Naive thymus-derived CD8-positive, alpha-beta T cell (primary cell): ENCODE measurements around the gene DYNLT1. TPM values are rescaled to one million over a fixed set of nuclear protein-coding genes. Genes with fewer than 3 reads are reported as not detected.
A peak's percentile ranks its signal among the peaks of the same experiment; 100 is the strongest.
"Not testable (repeated sequence)": the region's sequence is repeated elsewhere in the genome, so short reads cannot be mapped to it uniquely, and the experiment has no call there.

Source experiments
- ATAC-seq, 2 donors: fragments of 150-1000 bp; cut with Tn5 transposase in 1 of 2; sonication (Bioruptor Pico), chemical (Tn5 transposase) in 1 of 2; 1 replicate in 1 of 2; 2 replicates in 1 of 2; pipeline ENCODE4 v1.10.0; 2021; ENCODE audit warnings: mild to moderate bottlenecking in 2 of 2, moderate library complexity in 2 of 2
- POLR2A ChIA-PET: fragments of 350-600 bp; sonication (Branson Sonifier 250); formaldehyde crosslinking; loops from one replicate; lab custom pipeline; 2021; ENCODE audit warnings: antibody characterized with exemption; lab: Charles Lee
- DNase-seq, 10 donors: peaks; one replicate each; pipeline versions ENCODE4 v3.0.0 to v3.0.0-alpha.2; 2020 to 2022
- H3K27ac Mint-ChIP-seq, 10 donors: one replicate each; pipeline ENCODE4 v1.8.0; 2020 to 2022; ENCODE audit warnings: mild to moderate bottlenecking in 10 of 10, mixed read lengths in 10 of 10, moderate library complexity in 4 of 10, inconsistent platforms in 1 of 10
- H3K27me3 Mint-ChIP-seq, 5 donors: one replicate each; pipeline ENCODE4 v1.8.0; 2021 to 2022; ENCODE audit warnings: mixed read lengths in 5 of 5
- H3K36me3 Mint-ChIP-seq, 3 donors: one replicate each; pipeline ENCODE4 v1.8.0; 2020 to 2022; ENCODE audit warnings: mixed read lengths in 3 of 3, mild to moderate bottlenecking in 2 of 3, inconsistent platforms in 1 of 3
- H3K4me1 Mint-ChIP-seq, 4 donors: one replicate each; pipeline ENCODE4 v1.8.0; 2021 to 2022; ENCODE audit warnings: mixed read lengths in 4 of 4
- H3K4me3 Mint-ChIP-seq, 10 donors: one replicate each; pipeline ENCODE4 v1.8.0; 2020 to 2022; ENCODE audit warnings: mild to moderate bottlenecking in 10 of 10, mixed read lengths in 10 of 10, moderate library complexity in 6 of 10, inconsistent platforms in 1 of 10
- H3K9me3 Mint-ChIP-seq, 9 donors: one replicate each; pipeline ENCODE4 v1.8.0; 2020 to 2022; ENCODE audit warnings: mixed read lengths in 9 of 9, mild to moderate bottlenecking in 3 of 9, inconsistent platforms in 1 of 9, moderate library complexity in 1 of 9
- polyA plus RNA-seq, 3 donors: library from polyadenylated mRNA; unstranded; fragments of 300-500 nt; fragmentation: Illumina TruSeq; gene quantifications; one replicate each; pipeline ENCODE4 v1.2.3, GENCODE V29; 2021
- total RNA-seq, 8 experiments: library from RNA in 2 of 8; stranded (reverse) in 2 of 8; gene quantifications; one replicate each; pipeline ENCODE4 v1.2.3 and lab custom pipeline; 2021 to 2026

The DYNLT1 gene
- total and polyA plus RNA-seq, 5 experiments from 2014 or later, result 54.4 to 78.6 (median 63.3) TPM

- peaks cover 0 to 70% (median 13%) of the 10 kb centered on the region in 3 donors for H3K36me3 Mint-ChIP-seq
These were observed 18.0 kb downstream of the DYNLT1 start for GRCh38 chr6:158626360-158627167.

GRCh38 chr6:158625881-158626305 lies 18.6 kb downstream of the DYNLT1 start:
- H3K9me3 Mint-ChIP-seq, result no peaks in the 10 kb centered on the region
- H3K36me3 Mint-ChIP-seq, result peaks cover 0 to 69% (median 7%) of the 10 kb centered on the region in 3 donors
- POLR2A ChIA-PET, result no interaction called here
- DNase-seq (no peak), ATAC-seq (no peak)
- no peaks in the 10 kb centered on the region for H3K27me3 Mint-ChIP-seq
- H3K27ac Mint-ChIP-seq, result peak overlapping the region in 6 of 10 donors; percentile 24 to 83 (median 78)
- peaks cover 2 to 24% (median 17%) of the 10 kb centered on the region in 4 donors for H3K4me1 Mint-ChIP-seq
- no peak overlapping the region for H3K4me3 Mint-ChIP-seq

More at GRCh38 chr6:158626360-158627167, 18.0 kb downstream of the DYNLT1 start:
- Mint-ChIP-seq H3K4me3 (no peak overlapping the region), H3K4me1 (peaks cover 8 to 31% (median 23%) of the 10 kb centered on the region in 4 donors), H3K27ac (peak overlapping the region; percentile 63 to 90 (median 80)), H3K27me3 (no peaks in the 10 kb centered on the region), H3K9me3 (no peaks in the 10 kb centered on the region)
- ATAC-seq (no peak), DNase-seq (no peak)
- POLR2A ChIA-PET, result no interaction called here

GRCh38 chr6:158624684-158625682 lies 19.6 kb downstream of the DYNLT1 start:
- Mint-ChIP-seq H3K4me1 (peaks cover 2 to 19% (median 17%) of the 10 kb centered on the region in 4 donors), H3K9me3 (no peaks in the 10 kb centered on the region), H3K27me3 (no peaks in the 10 kb centered on the region), H3K27ac (peak overlapping the region in 6 of 10 donors; percentile 40 to 82 (median 74)), H3K36me3 (peaks cover 0 to 76% (median 6%) of the 10 kb centered on the region in 3 donors), H3K4me3 (no peak overlapping the region)
- ATAC-seq (no peak), DNase-seq (no peak)
- POLR2A ChIA-PET, result no interaction called here

GRCh38 chr6:158622545-158623190 lies 21.9 kb downstream of the DYNLT1 start:
- Mint-ChIP-seq H3K36me3 (peaks cover 0 to 82% (median 9%) of the 10 kb centered on the region in 3 donors), H3K4me3 (no peak overlapping the region), H3K9me3 (no peaks in the 10 kb centered on the region), H3K27me3 (no peaks in the 10 kb centered on the region), H3K27ac (peak overlapping the region in 2 of 10 donors; percentile 16 to 33), H3K4me1 (peaks cover 3 to 25% (median 12%) of the 10 kb centered on the region in 4 donors)
- DNase-seq, result no peak
- ATAC-seq, result no peak
- POLR2A ChIA-PET, result no interaction called here

- ATAC-seq, result no peak
- H3K36me3 Mint-ChIP-seq, result peaks cover 0 to 83% (median 16%) of the 10 kb centered on the region in 3 donors
- no peaks in the 10 kb centered on the region for H3K9me3 Mint-ChIP-seq
- no peak overlapping the region for H3K4me3 Mint-ChIP-seq
- POLR2A ChIA-PET, result interaction anchor here (0.7 kb wide), 1 partner anchor 15 kb away, joined by 3 read pairs; no protein-coding TSS in a partner anchor
- no peaks in the 10 kb centered on the region for H3K27me3 Mint-ChIP-seq
- DNase-seq, result peak in 1 of 10 donors; percentile 56
- peak overlapping the region in 5 of 10 donors; percentile 13 to 72 (median 43) for H3K27ac Mint-ChIP-seq
- peaks cover 1 to 23% (median 11%) of the 10 kb centered on the region in 4 donors for H3K4me1 Mint-ChIP-seq
These were observed 22.6 kb downstream of the DYNLT1 start for GRCh38 chr6:158621694-158622544.

GRCh38 chr6:158620963-158621693 lies 23.4 kb downstream of the DYNLT1 start:
- DNase-seq (peak in 1 of 10 donors; percentile 14), ATAC-seq (no peak)
- Mint-ChIP-seq H3K9me3 (no peaks in the 10 kb centered on the region), H3K27me3 (no peaks in the 10 kb centered on the region), H3K4me1 (peaks cover 1 to 18% (median 11%) of the 10 kb centered on the region in 4 donors), H3K4me3 (no peak overlapping the region), H3K36me3 (peaks cover 0 to 83% (median 20%) of the 10 kb centered on the region in 3 donors), H3K27ac (peak overlapping the region in 4 of 10 donors; percentile 22 to 55 (median 50))
- POLR2A ChIA-PET, result interaction anchor here (0.7 kb wide), 1 partner anchor 14 kb away, joined by 3 read pairs; no protein-coding TSS in a partner anchor

- ATAC-seq (no peak), DNase-seq (peak in 1 of 10 donors; percentile 28)
- Mint-ChIP-seq H3K27ac (peak overlapping the region in 6 of 10 donors; percentile 26 to 93 (median 65)), H3K4me1 (peaks cover 1 to 17% (median 11%) of the 10 kb centered on the region in 4 donors), H3K9me3 (no peaks in the 10 kb centered on the region), H3K27me3 (no peaks in the 10 kb centered on the region), H3K4me3 (no peak overlapping the region), H3K36me3 (peaks cover 0 to 82% (median 25%) of the 10 kb centered on the region in 3 donors)
- POLR2A ChIA-PET, result no interaction called here
These were observed 24.4 kb downstream of the DYNLT1 start for GRCh38 chr6:158619922-158620801.

- H3K4me3 Mint-ChIP-seq, H3K27me3 Mint-ChIP-seq, POLR2A ChIA-PET, ATAC-seq, H3K9me3 Mint-ChIP-seq: not testable (repeated sequence)
- peaks cover 0 to 83% (median 39%) of the 10 kb centered on the region in 3 donors for H3K36me3 Mint-ChIP-seq
- H3K4me1 Mint-ChIP-seq, result peaks cover 1 to 14% (median 11%) of the 10 kb centered on the region in 4 donors
- DNase-seq, result peak in 1 of 10 donors; percentile 8
- peak overlapping the region in 7 of 10 donors; percentile 22 to 83 (median 55) for H3K27ac Mint-ChIP-seq
These were observed 26.3 kb downstream of the DYNLT1 start for GRCh38 chr6:158618289-158618688.

GRCh38 chr6:158614606-158615005 lies 29.9 kb downstream of the DYNLT1 start:
- H3K27me3 Mint-ChIP-seq, POLR2A ChIA-PET, H3K27ac Mint-ChIP-seq, H3K9me3 Mint-ChIP-seq, ATAC-seq, H3K4me3 Mint-ChIP-seq, DNase-seq: not testable (repeated sequence)
- peaks cover 4 to 90% (median 50%) of the 10 kb centered on the region in 3 donors for H3K36me3 Mint-ChIP-seq
- H3K4me1 Mint-ChIP-seq, result peaks cover 1 to 12% (median 11%) of the 10 kb centered on the region in 4 donors
